Measurements from ENCODE around the gene MAST1.
"Not testable (repeated sequence)": the region's sequence is repeated elsewhere in the genome, so short reads cannot be mapped to it uniquely, and the experiment has no call there.

DNA sequence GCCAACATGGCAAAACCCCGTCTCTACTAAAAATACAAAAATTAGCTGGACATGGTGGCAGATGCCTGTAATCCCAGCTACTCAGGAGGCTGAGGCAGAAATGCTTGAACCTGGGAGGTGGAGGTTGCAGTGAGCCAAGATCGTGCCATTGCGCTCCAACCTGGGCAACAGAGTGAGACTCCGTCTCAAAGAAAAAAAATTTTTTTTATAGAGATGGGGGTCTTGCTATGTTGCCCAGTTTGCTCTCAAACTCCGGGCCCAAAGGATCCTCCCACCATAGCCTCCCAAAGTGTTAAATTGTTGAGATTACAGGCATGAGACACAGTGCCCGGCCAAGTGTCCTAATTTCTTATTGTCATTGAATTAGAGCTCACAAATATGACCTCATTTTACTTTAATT lies 21.1 kb upstream of the MAST1 start:
- TF ChIP-seq, protein P1, sequence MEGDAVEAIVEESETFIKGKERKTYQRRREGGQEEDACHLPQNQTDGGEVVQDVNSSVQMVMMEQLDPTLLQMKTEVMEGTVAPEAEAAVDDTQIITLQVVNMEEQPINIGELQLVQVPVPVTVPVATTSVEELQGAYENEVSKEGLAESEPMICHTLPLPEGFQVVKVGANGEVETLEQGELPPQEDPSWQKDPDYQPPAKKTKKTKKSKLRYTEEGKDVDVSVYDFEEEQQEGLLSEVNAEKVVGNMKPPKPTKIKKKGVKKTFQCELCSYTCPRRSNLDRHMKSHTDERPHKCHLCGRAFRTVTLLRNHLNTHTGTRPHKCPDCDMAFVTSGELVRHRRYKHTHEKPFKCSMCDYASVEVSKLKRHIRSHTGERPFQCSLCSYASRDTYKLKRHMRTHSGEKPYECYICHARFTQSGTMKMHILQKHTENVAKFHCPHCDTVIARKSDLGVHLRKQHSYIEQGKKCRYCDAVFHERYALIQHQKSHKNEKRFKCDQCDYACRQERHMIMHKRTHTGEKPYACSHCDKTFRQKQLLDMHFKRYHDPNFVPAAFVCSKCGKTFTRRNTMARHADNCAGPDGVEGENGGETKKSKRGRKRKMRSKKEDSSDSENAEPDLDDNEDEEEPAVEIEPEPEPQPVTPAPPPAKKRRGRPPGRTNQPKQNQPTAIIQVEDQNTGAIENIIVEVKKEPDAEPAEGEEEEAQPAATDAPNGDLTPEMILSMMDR (IDR thresholded peaks at IDR 0.05): not testable (repeated sequence)
- not testable (repeated sequence) for TF ChIP-seq POLR2A (IDR thresholded peaks at IDR 0.05)
